GM19467 (cell line): ENCODE data around the gene C1orf141.
"Not testable (repeated sequence)": the region's sequence is repeated elsewhere in the genome, so short reads cannot be mapped to it uniquely, and the experiment has no call there.

Experiments
- ATAC-seq: cut with Tn5 transposase; IDR thresholded peaks from one replicate; pipeline ENCODE4 v1.9.1; 2021; ENCODE audit warnings: mild to moderate bottlenecking, moderate library complexity; ENCODE audit not compliant: unreplicated experiment

C1orf141 gene

GRCh38 chr1:67089685-67090208 is 45.0 kb downstream of the C1orf141 start:
- no peak for ATAC-seq

- no peak for ATAC-seq
These were observed 46.3 kb downstream of the C1orf141 start for GRCh38 chr1:67088440-67088839.

- ATAC-seq = no peak
These were observed 49.4 kb downstream of the C1orf141 start for GRCh38 chr1:67085326-67085725.

- ATAC-seq = no peak
These were observed 49.9 kb downstream of the C1orf141 start for GRCh38 chr1:67084765-67085318.

- no peak for ATAC-seq
These were observed 56.5 kb downstream of the C1orf141 start for GRCh38 chr1:67078291-67078690.

- no peak for ATAC-seq
These were observed 57.2 kb downstream of the C1orf141 start for GRCh38 chr1:67077593-67077992.

- no peak for ATAC-seq
These were observed 62.0 kb downstream of the C1orf141 start for GRCh38 chr1:67072749-67073148.

- not testable (repeated sequence) for ATAC-seq
These were observed 67.1 kb downstream of the C1orf141 start for GRCh38 chr1:67067655-67068054.

GRCh38 chr1:67062412-67062811 is 72.4 kb downstream of the C1orf141 start:
- ATAC-seq = no peak

- ATAC-seq = no peak
These were observed 73.5 kb downstream of the C1orf141 start for GRCh38 chr1:67061266-67061665.

GRCh38 chr1:67060811-67061218 is 74.0 kb downstream of the C1orf141 start:
- no peak for ATAC-seq

GRCh38 chr1:67059346-67059745 is 75.4 kb downstream of the C1orf141 start:
- ATAC-seq = no peak

- ATAC-seq = no peak
These were observed 76.0 kb downstream of the C1orf141 start for GRCh38 chr1:67058761-67059160.

- ATAC-seq = no peak
These were observed 76.5 kb downstream of the C1orf141 start for GRCh38 chr1:67058242-67058641.

GRCh38 chr1:67053785-67054772 is 80.7 kb downstream of the C1orf141 start, which contains the start of gene SLC35D1:
TSS of gene SLC35D1 (minus strand) at chr1:67054148. CDS start at chr1:67054013, 135 bp downstream.
- peak; percentile 81 for ATAC-seq

- ATAC-seq = peak; percentile 42
These were observed 81.3 kb downstream of the C1orf141 start for GRCh38 chr1:67053535-67053784.

- peak; percentile 7 for ATAC-seq
These were observed 81.8 kb downstream of the C1orf141 start for GRCh38 chr1:67052741-67053534.

- ATAC-seq = no peak
These were observed 83.6 kb downstream of the C1orf141 start for GRCh38 chr1:67051196-67051595.

- no peak for ATAC-seq
These were observed 90.0 kb downstream of the C1orf141 start for GRCh38 chr1:67044631-67045270.

- ATAC-seq = no peak
These were observed 91.4 kb downstream of the C1orf141 start for GRCh38 chr1:67043366-67043765.
